ENCODE results near the gene SFMBT2.
"Not testable (repeated sequence)": the region's sequence is repeated elsewhere in the genome, so short reads cannot be mapped to it uniquely, and the experiment has no call there.

SFMBT2 gene

DNA sequence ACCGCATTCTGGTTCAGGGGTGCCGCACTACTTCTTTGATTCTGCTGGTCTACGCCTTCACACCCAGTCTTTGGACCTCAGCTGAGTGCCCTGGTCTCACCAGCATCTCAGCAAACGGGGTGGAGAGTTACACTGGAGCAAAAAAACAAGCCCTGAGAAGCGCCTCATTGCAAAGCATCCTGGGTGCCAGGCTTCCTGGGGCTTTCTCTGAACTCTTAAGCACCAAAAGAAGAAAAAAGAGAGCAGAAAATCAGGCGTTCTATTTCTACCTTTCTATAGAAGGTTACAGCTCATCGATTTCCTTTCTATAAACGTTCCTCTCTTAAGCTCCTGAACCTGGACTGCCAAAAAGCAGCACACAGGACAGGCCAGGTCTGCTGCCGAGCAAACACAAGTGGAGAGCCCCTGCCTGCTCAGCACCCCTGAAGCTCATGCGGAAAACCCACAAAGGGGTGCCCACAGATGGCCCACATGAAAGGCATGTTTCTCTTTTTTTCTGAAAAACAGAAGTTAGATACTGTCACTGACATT, 217.9 kb downstream of the SFMBT2 start:
- H3K27me3 ChIP-seq (ENCODE audit: insufficient read depth, insufficient read length): no peaks in the 10 kb centered on the region
- peaks cover 10% of the 10 kb centered on the region; the same call in 1 of the 2 replicates for H3K9me3 ChIP-seq (ENCODE audit: insufficient read depth, low read length)
- TF ChIP-seq ZNF274 (IDR thresholded peaks at IDR 0.05; ENCODE audit: low read depth, low read length): no peak
- TF ChIP-seq SUZ12 (IDR thresholded peaks at IDR 0.05; ENCODE audit: extremely low read depth, insufficient read depth, insufficient read length): no peak
- no peak for TF ChIP-seq YY1 (IDR thresholded peaks at IDR 0.05; ENCODE audit: insufficient read depth, insufficient read length)
- peaks cover 8% of the 10 kb centered on the region for H3K36me3 ChIP-seq (ENCODE audit: insufficient read depth, insufficient read length, low read length)
- DNase-seq (ENCODE audit: low read depth, low spot score): no peak
- no peak overlapping the region for H3K9ac ChIP-seq (ENCODE audit: insufficient read length, low read depth)
- no peaks in the 10 kb centered on the region for H3K4me1 ChIP-seq (ENCODE audit: insufficient read depth, insufficient read length)
- H3K4me3 ChIP-seq (ENCODE audit: insufficient read length, low read depth): no peak overlapping the region

DNA sequence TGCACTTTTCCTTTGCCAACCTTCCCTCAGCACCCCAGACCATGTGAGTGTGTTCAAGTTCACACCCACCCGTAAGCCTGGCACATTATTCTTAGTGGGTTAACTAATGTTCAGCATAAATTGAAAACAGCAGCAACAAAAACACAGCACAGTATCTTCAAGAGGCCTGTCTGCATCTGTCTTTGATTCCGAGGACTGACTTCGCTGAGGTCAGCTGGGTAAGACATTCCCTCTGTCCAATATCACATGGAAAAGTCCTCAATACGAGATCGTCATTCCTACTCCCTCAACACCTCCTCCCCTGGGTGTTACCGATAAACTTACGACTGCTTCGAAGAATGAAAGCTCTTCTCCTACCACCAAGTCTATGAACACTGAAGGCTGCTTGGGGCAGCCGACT, 218.8 kb downstream of the SFMBT2 start:
- Histone ChIP-seq H3K36me3 (ENCODE audit: insufficient read depth, insufficient read length, low read length) (peaks cover 3% of the 10 kb centered on the region), H3K9ac (ENCODE audit: insufficient read length, low read depth) (no peak overlapping the region), H3K9me3 (ENCODE audit: insufficient read depth, low read length) (peaks cover 10% of the 10 kb centered on the region; the same call in 1 of the 2 replicates), H3K4me3 (ENCODE audit: insufficient read length, low read depth) (no peak overlapping the region), H3K4me1 (ENCODE audit: insufficient read depth, insufficient read length) (no peaks in the 10 kb centered on the region), H3K27me3 (ENCODE audit: insufficient read depth, insufficient read length) (no peaks in the 10 kb centered on the region)
- TF ChIP-seq ZNF274 (IDR thresholded peaks at IDR 0.05; ENCODE audit: low read depth, low read length): no peak
- TF ChIP-seq YY1 (IDR thresholded peaks at IDR 0.05; ENCODE audit: insufficient read depth, insufficient read length): no peak
- no peak for TF ChIP-seq SUZ12 (IDR thresholded peaks at IDR 0.05; ENCODE audit: extremely low read depth, insufficient read depth, insufficient read length)
- DNase-seq (ENCODE audit: low read depth, low spot score): no peak

DNA sequence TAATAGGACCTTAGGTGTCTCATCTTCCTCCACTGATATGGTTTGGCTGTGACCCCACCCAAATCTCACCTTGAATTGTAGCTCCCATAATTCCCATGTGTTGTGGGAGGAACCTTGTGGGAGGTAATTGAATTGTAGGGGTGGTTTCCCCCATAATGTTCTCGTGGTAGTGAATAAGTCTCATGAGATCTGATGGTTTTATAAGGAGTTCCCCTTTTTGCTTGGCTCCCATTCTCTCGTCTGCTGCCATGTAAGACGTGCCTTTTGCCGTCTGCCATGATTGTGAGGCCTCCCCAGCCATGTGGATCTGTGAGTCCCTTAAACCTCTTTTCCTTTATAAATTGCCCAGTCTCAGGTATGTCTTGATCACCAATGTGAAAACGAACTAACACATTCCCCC, 220.1 kb downstream of the SFMBT2 start:
- H3K36me3 ChIP-seq (ENCODE audit: insufficient read depth, insufficient read length, low read length); H3K27me3 ChIP-seq (ENCODE audit: insufficient read depth, insufficient read length); H3K4me1 ChIP-seq (ENCODE audit: insufficient read depth, insufficient read length); DNase-seq (ENCODE audit: low read depth, low spot score); H3K4me3 ChIP-seq (ENCODE audit: insufficient read length, low read depth); H3K9ac ChIP-seq (ENCODE audit: insufficient read length, low read depth): not testable (repeated sequence)
- H3K9me3 ChIP-seq (ENCODE audit: insufficient read depth, low read length): peaks cover 10% of the 10 kb centered on the region; the same call in 1 of the 2 replicates

DNA sequence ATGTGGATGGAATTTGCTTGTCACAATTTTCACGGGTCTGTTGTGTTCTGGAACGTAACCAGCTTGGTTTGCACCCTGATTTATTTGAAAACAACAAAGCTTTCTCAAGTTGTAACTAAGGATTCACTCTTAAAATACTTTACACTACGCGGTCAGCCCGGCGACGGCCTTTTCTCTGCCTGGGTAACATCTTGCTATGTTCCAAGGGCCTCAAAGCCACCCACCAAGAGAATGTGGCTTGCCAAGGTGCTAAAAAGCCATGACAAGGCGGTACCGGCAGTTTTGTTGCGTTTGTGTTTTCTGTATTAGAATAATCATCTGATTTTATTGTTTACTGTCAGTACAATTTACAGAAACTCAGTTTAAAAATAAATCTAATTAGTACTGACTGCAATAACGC, 220.9 kb downstream of the SFMBT2 start:
- no peak for DNase-seq (ENCODE audit: low read depth, low spot score)
- Histone ChIP-seq H3K9me3 (ENCODE audit: insufficient read depth, low read length) (peaks cover 2% of the 10 kb centered on the region; the same call in 1 of the 2 replicates), H3K4me1 (ENCODE audit: insufficient read depth, insufficient read length) (no peaks in the 10 kb centered on the region), H3K4me3 (ENCODE audit: insufficient read length, low read depth) (no peak overlapping the region), H3K27me3 (ENCODE audit: insufficient read depth, insufficient read length) (no peaks in the 10 kb centered on the region), H3K9ac (ENCODE audit: insufficient read length, low read depth) (no peak overlapping the region), H3K36me3 (ENCODE audit: insufficient read depth, insufficient read length, low read length) (no peaks in the 10 kb centered on the region)
- TF ChIP-seq YY1 (IDR thresholded peaks at IDR 0.05; ENCODE audit: insufficient read depth, insufficient read length) (no peak), ZNF274 (IDR thresholded peaks at IDR 0.05; ENCODE audit: low read depth, low read length) (no peak), SUZ12 (IDR thresholded peaks at IDR 0.05; ENCODE audit: extremely low read depth, insufficient read depth, insufficient read length) (no peak)

DNA sequence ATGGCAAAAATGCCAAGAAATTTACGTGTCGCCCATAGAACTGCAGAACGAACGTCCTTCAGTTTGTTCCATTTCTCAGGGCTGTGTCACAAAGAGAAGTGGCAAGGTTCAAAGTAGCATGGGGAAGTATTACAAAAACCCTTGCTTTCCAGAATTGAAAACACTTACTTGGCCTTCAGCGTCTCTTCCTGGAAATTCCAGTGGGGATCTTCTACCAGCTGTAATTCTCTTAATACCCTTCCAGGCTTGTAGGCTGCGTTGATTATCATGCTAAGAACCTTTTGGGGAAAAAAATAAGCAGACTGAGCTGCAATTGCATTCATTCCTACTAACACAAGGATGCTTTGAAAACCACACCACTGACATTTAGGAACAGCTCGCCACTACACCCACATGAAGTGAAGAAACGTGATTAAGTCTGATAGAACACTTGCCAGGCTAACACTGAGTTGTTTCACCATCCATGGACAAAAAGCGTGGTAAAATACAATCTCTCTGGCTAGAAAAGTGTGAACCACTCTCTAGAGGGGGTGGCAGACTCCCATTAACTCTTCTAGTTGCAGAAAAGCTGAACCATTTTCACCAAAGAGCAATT, 222.3 kb downstream of the SFMBT2 start:
- Histone ChIP-seq H3K9ac (ENCODE audit: insufficient read length, low read depth) (no peak overlapping the region), H3K36me3 (ENCODE audit: insufficient read depth, insufficient read length, low read length) (no peaks in the 10 kb centered on the region), H3K4me3 (ENCODE audit: insufficient read length, low read depth) (no peak overlapping the region), H3K27me3 (ENCODE audit: insufficient read depth, insufficient read length) (no peaks in the 10 kb centered on the region), H3K4me1 (ENCODE audit: insufficient read depth, insufficient read length) (no peaks in the 10 kb centered on the region), H3K9me3 (ENCODE audit: insufficient read depth, low read length) (no peaks in the 10 kb centered on the region)
- TF ChIP-seq ZNF274 (IDR thresholded peaks at IDR 0.05; ENCODE audit: low read depth, low read length) (no peak), SUZ12 (IDR thresholded peaks at IDR 0.05; ENCODE audit: extremely low read depth, insufficient read depth, insufficient read length) (no peak), YY1 (IDR thresholded peaks at IDR 0.05; ENCODE audit: insufficient read depth, insufficient read length) (no peak)
- DNase-seq (ENCODE audit: low read depth, low spot score): no peak

DNA sequence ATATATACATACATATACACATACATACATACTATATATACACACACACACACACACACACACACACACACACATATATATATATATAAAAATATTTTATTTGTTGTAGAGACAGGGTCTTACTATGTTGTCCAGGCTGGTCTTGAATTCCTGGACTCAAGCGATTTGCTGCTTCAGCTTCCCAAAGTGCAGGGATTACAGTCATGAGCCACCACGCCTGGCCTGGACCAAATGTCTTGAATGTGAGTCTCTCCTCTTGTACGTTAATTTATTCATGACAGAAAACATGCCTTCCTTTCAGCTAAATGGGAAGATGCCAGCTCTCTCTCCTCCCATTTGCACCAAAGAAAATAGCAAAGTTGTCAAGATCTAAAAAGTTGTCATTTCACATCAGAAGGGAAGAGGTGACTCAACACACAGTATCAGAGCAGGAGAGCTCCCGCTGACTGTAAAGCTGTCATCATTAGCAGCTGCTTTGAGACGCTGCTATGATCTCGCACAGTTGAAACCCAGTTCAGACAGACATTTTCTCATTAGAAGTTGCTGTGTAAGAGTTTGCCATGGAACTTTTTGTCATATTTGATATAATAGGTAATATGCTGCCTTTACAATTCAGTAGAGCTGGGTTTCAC, 224.3 kb downstream of the SFMBT2 start:
- no peak overlapping the region for H3K9ac ChIP-seq (ENCODE audit: insufficient read length, low read depth)
- H3K36me3 ChIP-seq (ENCODE audit: insufficient read depth, insufficient read length, low read length): no peaks in the 10 kb centered on the region
- no peaks in the 10 kb centered on the region for H3K9me3 ChIP-seq (ENCODE audit: insufficient read depth, low read length)
- DNase-seq (ENCODE audit: low read depth, low spot score): no peak
- H3K27me3 ChIP-seq (ENCODE audit: insufficient read depth, insufficient read length): no peaks in the 10 kb centered on the region
- no peak for TF ChIP-seq ZNF274 (IDR thresholded peaks at IDR 0.05; ENCODE audit: low read depth, low read length)
- TF ChIP-seq YY1 (IDR thresholded peaks at IDR 0.05; ENCODE audit: insufficient read depth, insufficient read length): no peak
- TF ChIP-seq SUZ12 (IDR thresholded peaks at IDR 0.05; ENCODE audit: extremely low read depth, insufficient read depth, insufficient read length): no peak
- no peak overlapping the region for H3K4me3 ChIP-seq (ENCODE audit: insufficient read length, low read depth)
- no peaks in the 10 kb centered on the region for H3K4me1 ChIP-seq (ENCODE audit: insufficient read depth, insufficient read length)

DNA sequence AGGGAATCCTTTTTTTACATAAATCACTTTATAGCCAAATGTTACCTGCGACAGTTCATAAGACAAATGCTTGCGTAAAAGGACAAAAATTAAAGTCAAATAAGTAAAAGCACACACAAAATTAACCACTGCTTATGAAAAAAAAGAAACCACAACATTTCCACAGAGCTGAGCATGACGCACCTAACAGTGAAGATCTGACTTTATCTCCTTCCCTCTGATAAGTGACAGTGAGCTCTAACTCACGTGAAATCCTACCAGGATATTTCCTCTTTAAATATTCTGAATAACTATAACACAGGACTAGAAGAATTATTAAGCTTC, 225.5 kb downstream of the SFMBT2 start:
- no peaks in the 10 kb centered on the region for H3K9me3 ChIP-seq (ENCODE audit: insufficient read depth, low read length)
- DNase-seq (ENCODE audit: low read depth, low spot score): no peak
- H3K4me1 ChIP-seq (ENCODE audit: insufficient read depth, insufficient read length): no peaks in the 10 kb centered on the region
- H3K36me3 ChIP-seq (ENCODE audit: insufficient read depth, insufficient read length, low read length): no peaks in the 10 kb centered on the region
- no peaks in the 10 kb centered on the region for H3K27me3 ChIP-seq (ENCODE audit: insufficient read depth, insufficient read length)
- TF ChIP-seq YY1 (IDR thresholded peaks at IDR 0.05; ENCODE audit: insufficient read depth, insufficient read length) (no peak), ZNF274 (IDR thresholded peaks at IDR 0.05; ENCODE audit: low read depth, low read length) (no peak), SUZ12 (IDR thresholded peaks at IDR 0.05; ENCODE audit: extremely low read depth, insufficient read depth, insufficient read length) (no peak)
- no peak overlapping the region for H3K4me3 ChIP-seq (ENCODE audit: insufficient read length, low read depth)
- H3K9ac ChIP-seq (ENCODE audit: insufficient read length, low read depth): no peak overlapping the region

Measured in NT2/D1 (cell line).